ENCODE results near the gene FBXL7. TPM values are rescaled to one million over a fixed set of nuclear protein-coding genes. Genes with fewer than 3 reads are reported as not detected.
"Not testable (repeated sequence)": the region's sequence is repeated elsewhere in the genome, so short reads cannot be mapped to it uniquely, and the experiment has no call there.

FBXL7 gene
- total RNA-seq, 2 experiments from 2014 or later: not detected

- no peak for DNase-seq
- H3K27ac Mint-ChIP-seq: no peak overlapping the region
- POLR2A ChIA-PET: no interaction called here
Measured at GRCh38 chr5:15864536-15865215, 364.7 kb downstream of the FBXL7 start.

DNA sequence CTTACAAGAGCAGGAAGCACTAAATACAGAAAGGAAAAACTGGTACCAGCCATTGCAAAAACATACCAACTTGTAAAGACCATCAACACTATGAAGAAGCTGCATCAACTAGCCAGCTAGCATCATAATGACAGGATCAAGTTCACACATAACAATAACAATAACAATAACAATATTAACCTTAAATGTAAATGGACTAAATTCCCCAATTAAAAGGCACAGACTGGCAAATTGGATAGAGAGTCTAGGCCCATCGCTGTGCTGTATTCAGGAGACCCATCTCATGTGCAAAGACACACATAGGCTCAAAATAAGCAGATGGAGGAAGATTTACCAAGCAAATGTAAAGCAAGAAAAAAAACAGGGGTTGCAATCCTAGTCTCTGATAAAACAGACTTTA, 372.3 kb downstream of the FBXL7 start:
- POLR2A ChIA-PET; H3K4me3 Mint-ChIP-seq; DNase-seq; H3K27ac Mint-ChIP-seq; ATAC-seq (ENCODE audit: low read depth); H3K4me1 Mint-ChIP-seq; H3K27me3 Mint-ChIP-seq; H3K36me3 Mint-ChIP-seq: not testable (repeated sequence)
- peaks cover 12% of the 10 kb centered on the region for H3K9me3 Mint-ChIP-seq

More at GRCh38 chr5:15864536-15865215, 364.7 kb downstream of the FBXL7 start:
- ATAC-seq (ENCODE audit: low read depth): no peak
- no peaks in the 10 kb centered on the region for H3K36me3 Mint-ChIP-seq
- H3K4me3 Mint-ChIP-seq: no peak overlapping the region
- no peaks in the 10 kb centered on the region for H3K27me3 Mint-ChIP-seq
- no peaks in the 10 kb centered on the region for H3K4me1 Mint-ChIP-seq
- H3K9me3 Mint-ChIP-seq: peaks cover 6% of the 10 kb centered on the region

DNA sequence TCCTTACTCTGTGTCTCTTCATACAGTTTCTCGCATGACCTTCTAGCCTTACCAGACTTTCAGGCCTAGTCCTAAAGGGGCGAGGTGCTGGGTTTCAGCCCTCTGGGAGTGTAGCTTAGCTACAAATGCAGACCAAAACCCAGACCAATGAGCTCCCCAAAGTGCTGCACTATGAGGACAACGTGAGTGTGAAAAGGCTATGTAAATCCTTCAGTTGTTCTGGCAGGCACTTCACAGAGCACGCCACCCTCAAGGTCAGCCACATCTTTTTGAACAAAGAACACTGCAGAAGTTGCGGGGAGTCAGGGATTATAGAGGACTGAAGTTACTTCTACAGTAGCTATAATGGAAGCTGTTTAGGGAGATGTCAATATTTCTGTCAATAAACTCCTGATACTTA, 377.9 kb downstream of the FBXL7 start:
- H3K4me3 Mint-ChIP-seq: no peak overlapping the region
- peaks cover 2% of the 10 kb centered on the region for H3K9me3 Mint-ChIP-seq
- no peaks in the 10 kb centered on the region for H3K36me3 Mint-ChIP-seq
- no peak for DNase-seq
- no peaks in the 10 kb centered on the region for H3K27me3 Mint-ChIP-seq
- POLR2A ChIA-PET: no interaction called here
- H3K4me1 Mint-ChIP-seq: no peaks in the 10 kb centered on the region
- H3K27ac Mint-ChIP-seq: no peak overlapping the region
- ATAC-seq (ENCODE audit: low read depth): no peak

DNA sequence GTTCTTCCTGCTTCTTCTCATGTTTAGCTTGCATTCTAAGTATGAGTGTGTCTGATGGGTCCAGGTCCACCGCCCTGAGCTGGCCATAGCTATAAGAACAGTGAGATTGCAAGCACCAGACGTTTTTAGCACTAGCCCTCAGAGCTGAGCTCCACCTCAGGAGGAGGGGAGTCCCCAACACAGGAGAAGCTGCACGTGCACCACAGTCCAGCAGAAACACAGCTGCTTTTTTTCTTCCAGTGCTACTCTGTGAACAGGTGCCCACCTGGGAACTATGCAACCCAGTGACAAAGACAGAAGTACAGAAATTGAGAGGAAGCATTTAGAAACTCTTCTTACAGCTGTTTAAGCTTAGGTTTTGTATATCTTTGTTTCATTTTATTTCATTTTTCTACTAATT, 380.2 kb downstream of the FBXL7 start:
- Mint-ChIP-seq H3K27me3 (no peaks in the 10 kb centered on the region), H3K4me1 (no peaks in the 10 kb centered on the region), H3K9me3 (no peaks in the 10 kb centered on the region), H3K36me3 (no peaks in the 10 kb centered on the region), H3K4me3 (no peak overlapping the region), H3K27ac (no peak overlapping the region)
- ATAC-seq (ENCODE audit: low read depth) (no peak), DNase-seq (no peak)
- POLR2A ChIA-PET: no interaction called here

GRCh38 chr5:15885156-15885555, 385.2 kb downstream of the FBXL7 start:
- POLR2A ChIA-PET: no interaction called here
- no peaks in the 10 kb centered on the region for H3K36me3 Mint-ChIP-seq
- no peak for ATAC-seq (ENCODE audit: low read depth)

GRCh38 chr5:15886156-15886555, 386.2 kb downstream of the FBXL7 start:
- Mint-ChIP-seq H3K27me3 (no peaks in the 10 kb centered on the region), H3K27ac (no peak overlapping the region), H3K36me3 (no peaks in the 10 kb centered on the region), H3K4me1 (no peaks in the 10 kb centered on the region), H3K4me3 (no peak overlapping the region), H3K9me3 (peaks cover 2% of the 10 kb centered on the region)
- POLR2A ChIA-PET: no interaction called here
- ATAC-seq (ENCODE audit: low read depth) (no peak), DNase-seq (no peak)

More at GRCh38 chr5:15885156-15885555, 385.2 kb downstream of the FBXL7 start:
- Mint-ChIP-seq H3K27me3 (no peaks in the 10 kb centered on the region), H3K4me1 (no peaks in the 10 kb centered on the region), H3K27ac (no peak overlapping the region), H3K9me3 (no peaks in the 10 kb centered on the region), H3K4me3 (no peak overlapping the region)
- no peak for DNase-seq

DNA sequence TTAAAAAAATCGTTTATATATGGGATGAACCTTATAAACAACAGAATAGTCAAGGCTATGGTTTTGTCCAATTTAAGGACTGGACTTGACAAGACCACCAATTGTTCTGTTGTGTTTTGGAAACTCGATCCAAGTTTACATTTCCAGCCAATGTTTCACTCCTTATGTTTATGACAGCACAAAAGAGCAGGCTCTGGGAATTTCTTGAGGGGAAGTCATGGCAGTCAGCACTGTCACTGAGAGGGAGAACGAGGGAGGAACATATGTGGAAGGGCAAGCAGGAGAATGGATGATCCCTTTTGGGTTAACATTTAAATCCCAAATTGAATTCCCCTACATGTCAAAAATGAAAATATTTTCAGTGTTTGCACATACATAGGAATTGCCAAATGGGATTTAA, 387.1 kb downstream of the FBXL7 start:
- POLR2A ChIA-PET: no interaction called here
- H3K4me1 Mint-ChIP-seq: no peaks in the 10 kb centered on the region
- H3K36me3 Mint-ChIP-seq: no peaks in the 10 kb centered on the region
- peaks cover 2% of the 10 kb centered on the region for H3K9me3 Mint-ChIP-seq
- ATAC-seq (ENCODE audit: low read depth) (no peak), DNase-seq (no peak)
- no peak overlapping the region for H3K4me3 Mint-ChIP-seq
- H3K27ac Mint-ChIP-seq: no peak overlapping the region
- H3K27me3 Mint-ChIP-seq: no peaks in the 10 kb centered on the region

DNA sequence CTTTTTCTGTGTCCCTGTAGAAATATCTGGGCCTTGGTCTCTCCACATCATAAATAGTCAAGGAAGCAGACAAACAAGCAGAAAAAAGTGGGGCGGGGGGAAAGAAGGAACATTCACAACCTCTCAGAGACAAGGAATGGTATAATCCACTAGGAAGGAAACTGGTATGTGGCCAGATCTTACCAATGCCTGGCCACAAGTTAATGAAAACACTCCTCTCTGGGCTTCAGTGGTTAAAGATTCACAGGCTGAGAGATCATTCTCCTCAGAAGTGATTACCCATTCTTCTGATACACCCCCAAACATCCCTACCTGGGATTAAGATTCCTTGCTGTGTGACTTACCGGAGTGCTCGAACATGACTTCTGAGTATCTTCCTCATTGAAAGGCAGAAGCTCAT, 389.0 kb downstream of the FBXL7 start:
- H3K4me1 Mint-ChIP-seq: no peaks in the 10 kb centered on the region
- H3K27ac Mint-ChIP-seq: no peak overlapping the region
- H3K4me3 Mint-ChIP-seq: no peak overlapping the region
- H3K9me3 Mint-ChIP-seq: peaks cover 2% of the 10 kb centered on the region
- no peaks in the 10 kb centered on the region for H3K36me3 Mint-ChIP-seq
- ATAC-seq (ENCODE audit: low read depth): no peak
- POLR2A ChIA-PET: no interaction called here
- no peaks in the 10 kb centered on the region for H3K27me3 Mint-ChIP-seq
- DNase-seq: no peak

DNA sequence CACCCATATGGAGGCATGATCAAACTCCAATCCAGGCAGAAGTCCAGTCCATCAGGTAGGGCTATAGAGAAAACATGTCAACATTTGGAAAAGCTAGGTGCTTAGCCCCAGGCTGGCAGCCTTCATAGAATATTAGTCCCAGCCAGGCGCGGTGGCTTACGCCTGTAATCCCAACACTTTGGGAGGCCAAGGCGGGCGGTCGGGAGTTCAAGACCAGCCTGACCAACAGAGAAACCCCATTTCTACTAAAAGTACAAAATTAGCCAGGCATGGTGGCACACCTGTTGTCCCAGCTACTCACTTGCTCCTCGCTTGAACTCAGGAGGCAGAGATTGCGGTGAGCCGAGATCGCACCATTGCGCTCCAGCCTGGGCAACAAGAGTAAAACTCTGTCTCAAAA, 393.9 kb downstream of the FBXL7 start:
- no peak for DNase-seq
- peaks cover 8% of the 10 kb centered on the region for H3K9me3 Mint-ChIP-seq
- H3K27me3 Mint-ChIP-seq: no peaks in the 10 kb centered on the region
- POLR2A ChIA-PET: no interaction called here
- no peaks in the 10 kb centered on the region for H3K4me1 Mint-ChIP-seq
- H3K4me3 Mint-ChIP-seq: no peak overlapping the region
- H3K36me3 Mint-ChIP-seq: no peaks in the 10 kb centered on the region
- no peak overlapping the region for H3K27ac Mint-ChIP-seq
- no peak for ATAC-seq (ENCODE audit: low read depth)

GRCh38 chr5:15897656-15898055, 397.7 kb downstream of the FBXL7 start:
- Mint-ChIP-seq H3K9me3 (peaks cover 7% of the 10 kb centered on the region), H3K27me3 (no peaks in the 10 kb centered on the region), H3K27ac (no peak overlapping the region), H3K4me3 (no peak overlapping the region), H3K4me1 (no peaks in the 10 kb centered on the region), H3K36me3 (no peaks in the 10 kb centered on the region)
- DNase-seq: no peak
- POLR2A ChIA-PET: no interaction called here
- ATAC-seq (ENCODE audit: low read depth): no peak

GRCh38 chr5:15898641-15899040, 398.7 kb downstream of the FBXL7 start:
- Mint-ChIP-seq H3K4me3 (no peak overlapping the region), H3K27ac (no peak overlapping the region), H3K27me3 (no peaks in the 10 kb centered on the region), H3K9me3 (peaks cover 7% of the 10 kb centered on the region), H3K4me1 (no peaks in the 10 kb centered on the region), H3K36me3 (no peaks in the 10 kb centered on the region)
- POLR2A ChIA-PET: no interaction called here
- no peak for DNase-seq
- ATAC-seq (ENCODE audit: low read depth): no peak

GRCh38 chr5:15899481-15899880, 399.5 kb downstream of the FBXL7 start:
- Mint-ChIP-seq H3K27ac (no peak overlapping the region), H3K27me3 (no peaks in the 10 kb centered on the region), H3K9me3 (peaks cover 7% of the 10 kb centered on the region), H3K4me3 (no peak overlapping the region), H3K36me3 (no peaks in the 10 kb centered on the region), H3K4me1 (no peaks in the 10 kb centered on the region)
- ATAC-seq (ENCODE audit: low read depth) (no peak), DNase-seq (no peak)
- POLR2A ChIA-PET: no interaction called here

- POLR2A ChIA-PET: no interaction called here
- Mint-ChIP-seq H3K36me3 (no peaks in the 10 kb centered on the region), H3K9me3 (peaks cover 7% of the 10 kb centered on the region), H3K27me3 (no peaks in the 10 kb centered on the region), H3K27ac (no peak overlapping the region), H3K4me3 (no peak overlapping the region), H3K4me1 (no peaks in the 10 kb centered on the region)
- ATAC-seq (ENCODE audit: low read depth): no peak
- DNase-seq: no peak
Measured at GRCh38 chr5:15901151-15901550, 401.2 kb downstream of the FBXL7 start.

DNA sequence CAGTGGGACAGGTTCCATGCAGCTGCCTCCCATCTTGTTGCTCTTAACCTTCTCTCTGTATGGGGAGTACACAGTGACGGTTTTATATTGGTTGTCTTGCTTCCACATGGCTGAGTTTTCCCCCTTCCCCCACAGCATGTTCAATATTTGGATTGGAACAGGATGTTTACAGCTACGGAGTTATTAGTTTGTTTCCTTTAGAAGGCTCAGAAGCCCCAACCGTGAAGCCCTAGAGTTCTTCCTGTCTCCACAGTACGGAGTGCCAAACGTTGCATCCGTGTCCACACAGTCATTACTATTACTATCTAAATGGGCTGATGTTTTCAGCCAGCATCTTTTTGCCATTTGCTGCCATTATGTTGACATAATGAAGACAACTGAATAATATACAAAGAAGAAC, 402.1 kb downstream of the FBXL7 start:
- H3K9me3 Mint-ChIP-seq: peaks cover 3% of the 10 kb centered on the region
- H3K4me1 Mint-ChIP-seq: no peaks in the 10 kb centered on the region
- POLR2A ChIA-PET: no interaction called here
- H3K36me3 Mint-ChIP-seq: no peaks in the 10 kb centered on the region
- H3K27ac Mint-ChIP-seq: no peak overlapping the region
- H3K4me3 Mint-ChIP-seq: no peak overlapping the region
- DNase-seq (no peak), ATAC-seq (ENCODE audit: low read depth) (no peak)
- H3K27me3 Mint-ChIP-seq: no peaks in the 10 kb centered on the region
